HG03045 (cell line): ENCODE data around the gene ZNF17.

Source experiments
- ATAC-seq: cut with Tn5 transposase; IDR thresholded peaks from one replicate; pipeline ENCODE4 v1.9.1; 2021; ENCODE audit warnings: mild to moderate bottlenecking, moderate library complexity; ENCODE audit not compliant: unreplicated experiment

Gene ZNF17

GRCh38 chr19:57421037-57421436 lies 10.1 kb downstream of the ZNF17 start:
- ATAC-seq = no peak

- ATAC-seq = peak; percentile 4
These were observed 23.6 kb downstream of the ZNF17 start for GRCh38 chr19:57434386-57435061.

- peak; percentile 97 for ATAC-seq
These were observed 24.4 kb downstream of the ZNF17 start, which contains the start of gene ZNF749 for GRCh38 chr19:57435062-57435978. ZNF749 (plus strand) TSS chr19:57435325; CDS start chr19:57435579, 254 bp downstream.

- ATAC-seq = no peak
These were observed 25.5 kb downstream of the ZNF17 start for GRCh38 chr19:57436417-57436816.

GRCh38 chr19:57437931-57438330 lies 27.0 kb downstream of the ZNF17 start:
- no peak for ATAC-seq

GRCh38 chr19:57438925-57439324 lies 28.0 kb downstream of the ZNF17 start:
- ATAC-seq = no peak

GRCh38 chr19:57441979-57442752 lies 31.2 kb downstream of the ZNF17 start:
- ATAC-seq = no peak

- no peak for ATAC-seq
These were observed 32.2 kb downstream of the ZNF17 start for GRCh38 chr19:57443121-57443696.

GRCh38 chr19:57452307-57452706 lies 41.3 kb downstream of the ZNF17 start:
- no peak for ATAC-seq

GRCh38 chr19:57465680-57466381 lies 54.9 kb downstream of the ZNF17 start:
- no peak for ATAC-seq

GRCh38 chr19:57466489-57466888 lies 55.5 kb downstream of the ZNF17 start:
- no peak for ATAC-seq
